Stomach (tissue), 9 donors: ENCODE data around the gene LDHD. TPM values are rescaled to one million over a fixed set of nuclear protein-coding genes. Genes with fewer than 3 reads are reported as not detected.

Source experiments
- DNase-seq, 2 donors: peaks; one replicate each; pipeline versions ENCODE4 v3.0.0 to v3.0.0-alpha.2; 2013 to 2019
- H3K27ac ChIP-seq, 5 donors: fragments of 200-600 bp in 4 of 5; sonication (generic) in 4 of 5; one replicate each; pipeline ENCODE4 v1.5.1; 2013 to 2019; ENCODE audit warnings: mild to moderate bottlenecking in 1 of 5, moderate library complexity in 1 of 5
- H3K27me3 ChIP-seq, 3 donors: fragments of 200-600 bp; sonication (generic); one replicate each; pipeline ENCODE4 v1.5.1; 2017 to 2019; ENCODE audit warnings: mixed run types in 1 of 3
- H3K36me3 ChIP-seq, 4 donors: fragments of 200-600 bp; sonication (generic); 1 replicate in 3 of 4; 2 replicates in 1 of 4; pipeline ENCODE4 v1.5.1; 2016 to 2019
- H3K4me1 ChIP-seq, 4 donors: fragments of 200-600 bp; sonication (generic); one replicate each; pipeline ENCODE4 v1.5.1; 2016 to 2019
- H3K4me3 ChIP-seq, 4 donors: fragments of 200-600 bp; sonication (generic) in 3 of 4; one replicate each; pipeline ENCODE4 v1.5.1; 2016 to 2019; ENCODE audit warnings: mild to moderate bottlenecking in 1 of 4
- H3K9me3 ChIP-seq, 4 donors: fragments of 200-600 bp; sonication (generic); one replicate each; pipeline ENCODE4 v1.5.1; 2016 to 2019
- CTCF ChIP-seq, 7 experiments: fragments of 450-650 bp in 4 of 7; fragments of 200-600 bp in 3 of 7; sonication (generic) in 3 of 7; IDR thresholded peaks; one replicate each; pipeline ENCODE4 v1.5.1; 2016 to 2019; ENCODE audit warnings: antibody characterized with exemption in 7 of 7, control low read depth in 2 of 7, mild to moderate bottlenecking in 1 of 7
- EP300 ChIP-seq: sonication (generic); formaldehyde crosslinking; IDR thresholded peaks from one replicate; pipeline ENCODE4 v1.6.1; 2017; ENCODE audit warnings: antibody characterized with exemption
- POLR2A ChIP-seq, 4 donors: fragments of 450-650 bp; IDR thresholded peaks; one replicate each; pipeline ENCODE4 v1.6.1; 2016; ENCODE audit warnings: antibody characterized with exemption in 4 of 4, control low read depth in 2 of 4, mild to moderate bottlenecking in 1 of 4, moderate library complexity in 1 of 4
- POLR2AphosphoS5 ChIP-seq, 3 donors: sonication (generic); formaldehyde crosslinking; IDR thresholded peaks; one replicate each; pipeline ENCODE4 v1.6.1; 2016; ENCODE audit warnings: antibody characterized with exemption in 3 of 3
- WGBS, 5 donors: extraction: QIAGEN DNeasy Blood & Tissue Kit in 3 of 5; methylation state at CpG; one replicate each; pipeline versions ENCODE4 v1.1.5 to v1.1.7; 2013 to 2018; 5-methylcytosine and 5-hydroxymethylcytosine counted together
- intact Hi-C: fragments of 100-400 bp; cut with DNase I; formaldehyde crosslinking; loops from one replicate; pipeline ENCODE4 v1.15.1; 2023; ENCODE audit warnings: low total_unique reads
- polyA plus RNA-seq, 3 donors: library from polyadenylated mRNA; stranded (reverse); fragments of 200-250 nt; gene quantifications; one replicate each; pipeline ENCODE4 v1.2.3, GENCODE V29; 2013
- total RNA-seq, 5 donors: library from RNA; depleted of rRNA; stranded (reverse); fragments of >200 nt; gene quantifications; one replicate each; pipeline versions ENCODE4 v1.1.0 to v1.2.3, GENCODE V29; 2014 to 2016
- donor health status: healthy with polysubstance abuse.
- donor health status: Bipolar disorder and iron deficiency.
- donor health status: healthy.

Gene LDHD
- total and polyA plus RNA-seq, 8 donors = 5.0 to 110 (median 24.1) TPM

GRCh38 chr16:75103994-75104393 is 12.6 kb downstream of the LDHD start:
- intact Hi-C loops = no loop called here
- DNase-seq = no peak
- 94 to 100% (median 96%) methylated on average over 5 of the region's 5 CpGs for WGBS, 5 donors

GRCh38 chr16:75102595-75102994 is 14.0 kb downstream of the LDHD start:
- Histone ChIP-seq H3K4me1 (peaks cover 54 to 63% (median 59%) of the 10 kb centered on the region in 4 donors), H3K9me3 (no peaks in the 10 kb centered on the region), H3K27ac (no peak overlapping the region), H3K4me3 (no peak overlapping the region), H3K27me3 (no peaks in the 10 kb centered on the region), H3K36me3 (peaks cover 0 to 11% (median 3%) of the 10 kb centered on the region in 4 donors)
- TF ChIP-seq POLR2AphosphoS5 (IDR thresholded peaks at IDR 0.05) = no peak
- TF ChIP-seq POLR2A (IDR thresholded peaks at IDR 0.05) = no peak
- no peak for TF ChIP-seq EP300
- TF ChIP-seq CTCF (IDR thresholded peaks at IDR 0.05) = no peak
- 95 to 99% (median 97%) methylated on average over 9 of the region's 9 CpGs for WGBS, 5 donors
- intact Hi-C loops = no loop called here
- DNase-seq = no peak

More at GRCh38 chr16:75103994-75104393, 12.6 kb downstream of the LDHD start:
- Histone ChIP-seq H3K36me3 (peaks cover 0 to 11% (median 3%) of the 10 kb centered on the region in 4 donors), H3K9me3 (no peaks in the 10 kb centered on the region), H3K27me3 (no peaks in the 10 kb centered on the region), H3K4me3 (no peak overlapping the region), H3K27ac (no peak overlapping the region), H3K4me1 (peaks cover 48 to 63% (median 59%) of the 10 kb centered on the region in 4 donors)
- no peak for TF ChIP-seq POLR2A (IDR thresholded peaks at IDR 0.05)
- TF ChIP-seq POLR2AphosphoS5 (IDR thresholded peaks at IDR 0.05) = no peak
- TF ChIP-seq EP300 = no peak
- no peak for TF ChIP-seq CTCF (IDR thresholded peaks at IDR 0.05)

DNA sequence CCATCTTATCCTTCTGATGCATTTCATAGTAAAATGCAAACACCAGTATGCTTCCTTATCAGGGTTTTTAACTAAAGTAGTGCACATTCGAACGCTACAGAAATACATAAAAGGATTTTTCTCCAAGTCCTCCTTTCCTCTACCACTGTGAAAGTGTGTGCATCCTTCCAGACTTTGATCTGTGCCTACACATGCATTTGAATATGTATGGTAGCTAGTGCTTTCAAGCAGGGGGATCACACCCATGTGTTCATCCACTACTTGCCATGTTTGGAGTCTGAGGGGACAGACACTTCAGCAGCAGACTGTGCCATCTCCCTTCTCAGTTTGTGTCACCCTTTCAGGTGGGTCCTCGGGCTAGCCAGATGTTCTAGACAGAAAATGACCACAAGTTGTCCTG is 14.9 kb downstream of the LDHD start:
- Histone ChIP-seq H3K36me3 (peaks cover 0 to 7% (median 1%) of the 10 kb centered on the region in 4 donors), H3K4me1 (peaks cover 55 to 63% (median 59%) of the 10 kb centered on the region in 4 donors), H3K4me3 (no peak overlapping the region), H3K9me3 (no peaks in the 10 kb centered on the region), H3K27me3 (no peaks in the 10 kb centered on the region), H3K27ac (no peak overlapping the region)
- 57 to 82% (median 68%) methylated on average over 3 of the region's 3 CpGs for WGBS, 5 donors
- TF ChIP-seq EP300 (no peak), POLR2AphosphoS5 (IDR thresholded peaks at IDR 0.05) (no peak), CTCF (IDR thresholded peaks at IDR 0.05) (no peak), POLR2A (IDR thresholded peaks at IDR 0.05) (no peak)
- DNase-seq = no peak
- intact Hi-C loops = no loop called here

- 78 to 90% (median 86%) methylated on average over 3 of the region's 3 CpGs for WGBS, 5 donors
- H3K4me1 ChIP-seq = peaks cover 48 to 63% (median 56%) of the 10 kb centered on the region in 4 donors
- no peaks in the 10 kb centered on the region for H3K9me3 ChIP-seq
- H3K36me3 ChIP-seq = peaks cover 0 to 5% (median under 1%) of the 10 kb centered on the region in 4 donors
- no peak overlapping the region for H3K4me3 ChIP-seq
- H3K27ac ChIP-seq = no peak overlapping the region
- DNase-seq = no peak
- H3K27me3 ChIP-seq = no peaks in the 10 kb centered on the region
- TF ChIP-seq EP300 = no peak
- no peak for TF ChIP-seq POLR2AphosphoS5 (IDR thresholded peaks at IDR 0.05)
- no peak for TF ChIP-seq CTCF (IDR thresholded peaks at IDR 0.05)
- TF ChIP-seq POLR2A (IDR thresholded peaks at IDR 0.05) = no peak
- intact Hi-C loops = no loop called here
These were observed 16.0 kb downstream of the LDHD start for GRCh38 chr16:75100603-75100990.
